OCI-LY7 (cell line): Measurements from ENCODE around the gene PTH2. TPM values are rescaled to one million over a fixed set of nuclear protein-coding genes. Genes with fewer than 3 reads are reported as not detected.

Experiments
- BruUV-seq: library from RNA; stranded (reverse); fragments of 400-500 nt; replicated peaks from 2 replicates; lab custom pipeline; 2021; lab: Mats Ljungman, UMichigan
- CTCF ChIA-PET: fragments of 300-600 bp; sonication (Branson Sonifier 250); formaldehyde crosslinking; loops from one replicate; lab custom pipeline; 2022; ENCODE audit warnings: antibody characterized with exemption; ENCODE audit not compliant: unreplicated experiment; lab: Charles Lee
- POLR2A ChIA-PET: fragments of 300-600 bp; sonication (Branson Sonifier 250); formaldehyde crosslinking; loops from one replicate; lab custom pipeline; 2022; ENCODE audit warnings: antibody characterized with exemption; lab: Charles Lee
- DNase-seq: peaks from one replicate; pipeline ENCODE4 v3.0.0-alpha.2; 2015; ENCODE audit warnings: low spot score
- H2AFZ ChIP-seq: fragments of 200-600 bp; sonication (generic), shearing (Covaris generic); 2 replicates; pipeline ENCODE4 v1.6.1; 2014; ENCODE audit warnings: mild to moderate bottlenecking, antibody characterized with exemption, low read length, moderate library complexity
- H3K27ac ChIP-seq: fragments of 200-600 bp; sonication (generic); 2 replicates; pipeline ENCODE4 v1.5.1; 2014; ENCODE audit warnings: mixed run types, low read depth, mild to moderate bottlenecking, moderate library complexity, low read length, inconsistent platforms; ENCODE audit not compliant: poor library complexity, severe bottlenecking
- H3K36me3 ChIP-seq: fragments of 200-600 bp; sonication (generic); 2 replicates; pipeline ENCODE4 v1.6.1; 2014; ENCODE audit warnings: mild to moderate bottlenecking, antibody characterized with exemption, low read length, moderate library complexity, mixed read lengths; ENCODE audit not compliant: insufficient read depth
- H3K4me1 ChIP-seq: fragments of 200-600 bp; sonication (generic); 2 replicates; pipeline ENCODE4 v1.5.1; 2014; ENCODE audit warnings: mild to moderate bottlenecking, low read length; ENCODE audit not compliant: insufficient read depth, poor library complexity, severe bottlenecking
- H3K4me2 ChIP-seq: fragments of 200-600 bp; sonication (generic); 2 replicates; pipeline ENCODE4 v1.6.1; 2014; ENCODE audit warnings: mild to moderate bottlenecking, low read length
- H3K4me3 ChIP-seq: fragments of 200-600 bp; sonication (generic); 2 replicates; pipeline ENCODE4 v1.5.1; 2014; ENCODE audit warnings: mild to moderate bottlenecking, low read depth, low read length; ENCODE audit not compliant: poor library complexity, severe bottlenecking
- H3K79me2 ChIP-seq: fragments of 200-600 bp; sonication (generic); 2 replicates; pipeline ENCODE4 v1.6.1; 2016; ENCODE audit warnings: low read depth, mild to moderate bottlenecking, low read length, moderate library complexity, mixed read lengths; ENCODE audit not compliant: insufficient read depth
- H3K9me2 ChIP-seq: fragments of 200-600 bp; sonication (generic); 2 replicates; pipeline ENCODE4 v1.6.1; 2016; ENCODE audit warnings: mild to moderate bottlenecking, low read length, mixed read lengths; ENCODE audit not compliant: insufficient read depth
- H3K9me3 ChIP-seq: fragments of 200-600 bp; sonication (generic); 2 replicates; pipeline ENCODE4 v1.6.1; 2014; ENCODE audit warnings: mild to moderate bottlenecking, mixed run types, low read length, mixed read lengths
- H4K20me1 ChIP-seq: fragments of 200-600 bp; sonication (generic); 2 replicates; pipeline ENCODE4 v1.6.1; 2014; ENCODE audit warnings: mild to moderate bottlenecking, antibody characterized with exemption, low read length, moderate library complexity, mixed read lengths; ENCODE audit not compliant: insufficient read depth
- CTCF ChIP-seq: fragments of 200-600 bp; sonication (generic); conservative IDR thresholded peaks from 2 replicates; pipeline ENCODE4 v1.5.1; 2014; ENCODE audit warnings: mild to moderate bottlenecking, antibody characterized with exemption, low read length, moderate library complexity, mixed read lengths
- EZH2phosphoT487 ChIP-seq: fragments of 200-600 bp; sonication (generic); IDR thresholded peaks from 2 replicates; pipeline ENCODE4 v1.6.1; 2018; ENCODE audit warnings: low read depth, borderline replicate concordance, mild to moderate bottlenecking, mixed run types, antibody characterized with exemption, low read length, moderate library complexity, mixed read lengths
- intact Hi-C: fragments of 100-400 bp; cut with micrococcal nuclease; formaldehyde crosslinking; loops from one replicate; pipeline ENCODE4 v1.10.0; 2022; ENCODE audit not compliant: unreplicated experiment
- total RNA-seq, 2 experiments: library from RNA; depleted of rRNA in 1 of 2; stranded (reverse); fragments of >200 nt in 1 of 2; shearing (Covaris generic) in 1 of 2; gene quantifications; 2 replicates each; pipeline ENCODE4 v1.2.3, GENCODE V29; 2014 to 2022

Gene PTH2
- total RNA-seq, 2 experiments from 2014 or later = 0.66 to 1.7 TPM

- BruUV-seq = no TSS peak
- peak; percentile 72 for DNase-seq
- H3K36me3 ChIP-seq = peaks cover 16% of the 10 kb centered on the region
- ChIA-PET POLR2A (interaction anchor here (0.5 to 0.9 kb wide), 2 partner anchors 9 to 136 kb away, joined by 3 to 4 read pairs; partner anchors contain the start of gene PIH1D1), CTCF (no interaction called here)
- H3K4me3 ChIP-seq = peak overlapping the region; percentile 71
- H4K20me1 ChIP-seq = no peaks in the 10 kb centered on the region
- intact Hi-C loops = loop anchor here (1.0 to 10.0 kb wide), 5 partner anchors 51 to 216 kb away; partner anchors contain the start of gene CD37
- H3K27ac ChIP-seq = peak overlapping the region; percentile 61
- no peaks in the 10 kb centered on the region for H3K79me2 ChIP-seq
- TF ChIP-seq EZH2phosphoT487 (no peak), CTCF (no peak)
- H3K9me2 ChIP-seq = no peaks in the 10 kb centered on the region
- peak overlapping the region; percentile 91 for H3K4me2 ChIP-seq
- H3K4me1 ChIP-seq = peaks cover 3% of the 10 kb centered on the region
- H2AFZ ChIP-seq = peak overlapping the region; percentile 92
- H3K9me3 ChIP-seq = no peaks in the 10 kb centered on the region
These were observed 19.6 kb upstream of the PTH2 start for GRCh38 chr19:49442771-49443365.

- H3K9me2 ChIP-seq = no peaks in the 10 kb centered on the region
- TF ChIP-seq EZH2phosphoT487 = no peak
- no peak for TF ChIP-seq CTCF
- H3K4me3 ChIP-seq = peak overlapping the region; percentile 71
- peaks cover 12% of the 10 kb centered on the region; the same call in 1 of the 2 replicates for H3K36me3 ChIP-seq
- H4K20me1 ChIP-seq = no peaks in the 10 kb centered on the region
- H3K79me2 ChIP-seq = no peaks in the 10 kb centered on the region
- no peak overlapping the region for H3K27ac ChIP-seq
- peak overlapping the region; percentile 91 for H3K4me2 ChIP-seq
- H3K9me3 ChIP-seq = no peaks in the 10 kb centered on the region
- ChIA-PET POLR2A (no interaction called here), CTCF (interaction anchor here (0.8 kb wide), 1 partner anchor 51 kb away, joined by 4 read pairs; no protein-coding TSS in a partner anchor)
- no peaks in the 10 kb centered on the region for H3K4me1 ChIP-seq
- intact Hi-C loops = loop anchor here (2.0 to 10.0 kb wide), 2 partner anchors 108 to 216 kb away; partner anchors contain the start of gene CD37
- no TSS peak for BruUV-seq
- DNase-seq = no peak
- H2AFZ ChIP-seq = no peak overlapping the region
These were observed 19.1 kb upstream of the PTH2 start for GRCh38 chr19:49442354-49442753.

GRCh38 chr19:49441960-49442350 is 18.7 kb upstream of the PTH2 start:
- CTCF ChIA-PET = interaction anchor here (0.8 kb wide), 1 partner anchor 50 kb away, joined by 4 read pairs; no protein-coding TSS in a partner anchor
- POLR2A ChIA-PET = no interaction called here
- Histone ChIP-seq H3K79me2 (no peaks in the 10 kb centered on the region), H3K9me3 (no peaks in the 10 kb centered on the region), H3K36me3 (peaks cover 8% of the 10 kb centered on the region; the same call in 1 of the 2 replicates), H3K4me3 (no peak overlapping the region), H3K9me2 (no peaks in the 10 kb centered on the region), H3K4me2 (no peak overlapping the region), H2AFZ (no peak overlapping the region), H3K4me1 (no peaks in the 10 kb centered on the region), H4K20me1 (no peaks in the 10 kb centered on the region), H3K27ac (no peak overlapping the region)
- intact Hi-C loops = loop anchor here (2.0 to 10.0 kb wide), 2 partner anchors 107 to 215 kb away; partner anchors contain the start of gene CD37
- TF ChIP-seq EZH2phosphoT487 = no peak
- TF ChIP-seq CTCF = no peak
- no TSS peak for BruUV-seq
- DNase-seq = no peak
